Neural progenitor cell (in vitro differentiated cells): ENCODE data around the gene SHH. TPM values are rescaled to one million over a fixed set of nuclear protein-coding genes. Genes with fewer than 3 reads are reported as not detected.
A peak's percentile ranks its signal among the peaks of the same experiment; 100 is the strongest.

Source experiments
- DNase-seq: peaks from one replicate; pipeline ENCODE4 v3.0.0-alpha.2; 2016; ENCODE audit warnings: low spot score
- H2AFZ ChIP-seq: fragments of 200-600 bp; sonication (generic); replicated peaks from 2 replicates; pipeline ENCODE4 v1.6.1; 2016; ENCODE audit warnings: antibody characterized with exemption
- H3F3A ChIP-seq: fragments of 200-600 bp; sonication (generic); 2 replicates; pipeline ENCODE4 v1.6.1; 2016; ENCODE audit warnings: antibody characterized with exemption, low read depth
- H3K27ac ChIP-seq: fragments of 200-600 bp; sonication (generic); 2 replicates; pipeline ENCODE4 v1.5.1; 2016; ENCODE audit warnings: mild to moderate bottlenecking
- H3K27me3 ChIP-seq: fragments of 200-600 bp; sonication (generic); 2 replicates; pipeline ENCODE4 v1.6.1; 2016; ENCODE audit warnings: mild to moderate bottlenecking, moderate library complexity
- H3K36me3 ChIP-seq: fragments of 200-600 bp; sonication (generic); 2 replicates; pipeline ENCODE4 v1.5.1; 2016
- H3K4me1 ChIP-seq: fragments of 200-600 bp; sonication (generic); 2 replicates; pipeline ENCODE4 v1.6.1; 2016; ENCODE audit warnings: mixed run types
- H3K4me2 ChIP-seq: fragments of 200-600 bp; sonication (generic); 2 replicates; pipeline ENCODE4 v1.6.1; 2016
- H3K4me3 ChIP-seq: fragments of 200-600 bp; sonication (generic); 2 replicates; pipeline ENCODE4 v1.5.1; 2016
- H3K79me2 ChIP-seq: fragments of 200-600 bp; sonication (generic); 2 replicates; pipeline ENCODE4 v1.6.1; 2016; ENCODE audit warnings: low read depth
- H3K9ac ChIP-seq: fragments of 200-600 bp; sonication (generic); 2 replicates; pipeline ENCODE4 v1.6.1; 2016
- H3K9me3 ChIP-seq: fragments of 200-600 bp; sonication (generic); 2 replicates; pipeline ENCODE4 v1.5.1; 2016; ENCODE audit warnings: low read depth
- H4K20me1 ChIP-seq: fragments of 200-600 bp; sonication (generic); 2 replicates; pipeline ENCODE4 v1.6.1; 2016; ENCODE audit warnings: low read depth
- H3K27ac Mint-ChIP-seq: 3 replicates; pipeline ENCODE4 v1.8.0; 2021; ENCODE audit warnings: mixed read lengths
- H3K27me3 Mint-ChIP-seq: 2 replicates; pipeline ENCODE4 v1.8.0; 2022; ENCODE audit warnings: low read depth, mild to moderate bottlenecking, inconsistent platforms, moderate library complexity, mixed read lengths; ENCODE audit not compliant: insufficient read depth
- H3K36me3 Mint-ChIP-seq: 3 replicates; pipeline ENCODE4 v1.8.0; 2021; ENCODE audit warnings: mixed read lengths
- H3K4me1 Mint-ChIP-seq: 3 replicates; pipeline ENCODE4 v1.8.0; 2021; ENCODE audit warnings: mixed read lengths
- H3K4me3 Mint-ChIP-seq: 3 replicates; pipeline ENCODE4 v1.8.0; 2021; ENCODE audit warnings: mild to moderate bottlenecking, moderate library complexity, mixed read lengths
- H3K9me3 Mint-ChIP-seq: 3 replicates; pipeline ENCODE4 v1.8.0; 2020; ENCODE audit warnings: mixed read lengths
- CTCF ChIP-seq: fragments of 200-600 bp; sonication (generic); IDR thresholded peaks from 2 replicates; pipeline ENCODE4 v1.5.1; 2017; ENCODE audit warnings: antibody characterized with exemption, mild to moderate bottlenecking
- EZH2 ChIP-seq: fragments of 200-600 bp; sonication (generic); IDR thresholded peaks from 2 replicates; pipeline ENCODE4 v1.6.1; 2017; ENCODE audit warnings: antibody characterized with exemption, mild to moderate bottlenecking, moderate library complexity
- EZH2phosphoT487 ChIP-seq: fragments of 200-600 bp; sonication (generic); IDR thresholded peaks from 2 replicates; pipeline ENCODE4 v1.6.1; 2017; ENCODE audit warnings: antibody characterized with exemption
- total RNA-seq: library from RNA; depleted of rRNA; stranded (reverse); fragments of >200 nt; gene quantifications from 2 replicates; pipeline ENCODE4 v1.2.3, GENCODE V29; 2015; ENCODE audit warnings: low replicate concordance

Gene SHH
- total RNA-seq, 1 donor from 2014 or later = not detected

DNA sequence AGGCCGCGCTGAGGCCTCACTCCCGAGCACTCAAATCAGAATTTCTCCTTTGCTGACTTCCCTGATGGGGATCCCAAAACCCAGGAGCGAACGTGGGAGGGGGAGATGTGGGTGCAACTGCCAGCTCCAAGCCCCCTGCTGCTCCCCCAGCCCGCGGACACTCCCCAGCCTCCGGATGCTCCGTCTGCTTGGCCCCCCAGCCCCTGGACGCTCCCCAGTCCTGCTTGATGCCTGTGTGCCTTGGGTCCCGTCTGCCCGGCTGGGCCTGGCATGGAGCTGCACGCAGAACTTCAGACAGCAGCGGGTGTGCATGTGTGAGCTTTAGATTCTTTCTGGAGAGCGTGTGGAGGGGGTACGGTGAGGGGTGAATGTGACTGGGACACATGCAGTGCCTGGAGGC is 4.7 kb upstream of the SHH start:
- no peaks in the 10 kb centered on the region for H3K79me2 ChIP-seq
- H3K9ac ChIP-seq = no peak overlapping the region
- no peaks in the 10 kb centered on the region for H3K36me3 ChIP-seq
- no peak overlapping the region for H2AFZ ChIP-seq
- no peaks in the 10 kb centered on the region for H3K4me1 ChIP-seq
- peaks cover 19% of the 10 kb centered on the region for H4K20me1 ChIP-seq
- H3K27me3 Mint-ChIP-seq = peaks cover 41% of the 10 kb centered on the region
- H3K4me3 ChIP-seq = no peak overlapping the region
- no peaks in the 10 kb centered on the region for H3F3A ChIP-seq
- peaks cover 43% of the 10 kb centered on the region for H3K27me3 ChIP-seq
- no peak overlapping the region for H3K4me3 Mint-ChIP-seq
- no peaks in the 10 kb centered on the region for H3K36me3 Mint-ChIP-seq
- H3K4me1 Mint-ChIP-seq = peaks cover 7% of the 10 kb centered on the region
- H3K27ac ChIP-seq = no peak overlapping the region
- peaks cover 4% of the 10 kb centered on the region for H3K9me3 Mint-ChIP-seq
- no peaks in the 10 kb centered on the region for H3K9me3 ChIP-seq
- DNase-seq = no peak
- H3K27ac Mint-ChIP-seq = no peak overlapping the region
- H3K4me2 ChIP-seq = no peak overlapping the region
- TF ChIP-seq CTCF = no peak
- TF ChIP-seq EZH2phosphoT487 = no peak
- TF ChIP-seq EZH2 = no peak

- Mint-ChIP-seq H3K27me3 (peaks cover 48% of the 10 kb centered on the region), H3K4me1 (peaks cover 15% of the 10 kb centered on the region)
- no peak for DNase-seq
Measured at GRCh38 chr7:155816192-155816508, 3.9 kb upstream of the SHH start.

GRCh38 chr7:155815332-155816191 is 3.3 kb upstream of the SHH start:
- Histone ChIP-seq H3K9ac (no peak overlapping the region), H3F3A (no peaks in the 10 kb centered on the region), H3K4me3 (no peak overlapping the region), H2AFZ (no peak overlapping the region), H3K9me3 (no peaks in the 10 kb centered on the region), H3K27ac (no peak overlapping the region), H3K79me2 (no peaks in the 10 kb centered on the region), H3K4me2 (no peak overlapping the region), H3K36me3 (no peaks in the 10 kb centered on the region), H3K27me3 (peaks cover 58% of the 10 kb centered on the region), H4K20me1 (peaks cover 32% of the 10 kb centered on the region), H3K4me1 (peaks cover under 1% of the 10 kb centered on the region)
- peak; percentile 81 for TF ChIP-seq CTCF
- TF ChIP-seq EZH2phosphoT487 = no peak
- peak; percentile 9 for TF ChIP-seq EZH2
- Mint-ChIP-seq H3K27ac (no peak overlapping the region), H3K9me3 (peaks cover 4% of the 10 kb centered on the region), H3K36me3 (no peaks in the 10 kb centered on the region), H3K4me3 (peak overlapping the region; percentile 0), H3K27me3 (peaks cover 49% of the 10 kb centered on the region), H3K4me1 (peaks cover 20% of the 10 kb centered on the region)
- peak; percentile 86 for DNase-seq

More at GRCh38 chr7:155816192-155816508, 3.9 kb upstream of the SHH start:
- peaks cover 4% of the 10 kb centered on the region for H3K9me3 Mint-ChIP-seq
- no peak overlapping the region for H3K27ac ChIP-seq
- H3K4me2 ChIP-seq = no peak overlapping the region
- H3K27ac Mint-ChIP-seq = no peak overlapping the region
- no peak overlapping the region for H3K4me3 ChIP-seq
- H3F3A ChIP-seq = no peaks in the 10 kb centered on the region
- no peaks in the 10 kb centered on the region for H3K9me3 ChIP-seq
- H3K36me3 Mint-ChIP-seq = no peaks in the 10 kb centered on the region
- no peak overlapping the region for H3K9ac ChIP-seq
- no peak overlapping the region for H3K4me3 Mint-ChIP-seq
- no peaks in the 10 kb centered on the region for H3K79me2 ChIP-seq
- H3K4me1 ChIP-seq = no peaks in the 10 kb centered on the region
- H2AFZ ChIP-seq = no peak overlapping the region
- H3K27me3 ChIP-seq = peaks cover 52% of the 10 kb centered on the region
- H3K36me3 ChIP-seq = no peaks in the 10 kb centered on the region
- H4K20me1 ChIP-seq = peaks cover 26% of the 10 kb centered on the region
- no peak for TF ChIP-seq CTCF
- TF ChIP-seq EZH2phosphoT487 = no peak
